Hepatocyte (in vitro differentiated cells): ENCODE results near the gene SHC3. TPM values are rescaled to one million over a fixed set of nuclear protein-coding genes. Genes with fewer than 3 reads are reported as not detected.

Experiments
- DNase-seq: peaks from one replicate; pipeline ENCODE4 v3.0.0-alpha.2; 2016; ENCODE audit warnings: low spot score
- H2AFZ ChIP-seq: fragments of 200-600 bp; sonication (generic); 2 replicates; pipeline ENCODE4 v1.6.0; 2016; ENCODE audit warnings: antibody characterized with exemption, mild to moderate bottlenecking
- H3K27ac ChIP-seq: fragments of 200-600 bp; sonication (generic); 2 replicates; pipeline ENCODE4 v1.5.1; 2016; ENCODE audit warnings: mild to moderate bottlenecking
- H3K27me3 ChIP-seq: fragments of 200-600 bp; sonication (generic); 2 replicates; pipeline ENCODE4 v1.6.1; 2016
- H3K36me3 ChIP-seq: fragments of 200-600 bp; sonication (generic); replicated peaks from 2 replicates; pipeline ENCODE4 v1.5.1; 2016; ENCODE audit warnings: low read depth; ENCODE audit not compliant: insufficient read depth
- H3K4me1 ChIP-seq: fragments of 200-600 bp; sonication (generic); 2 replicates; pipeline ENCODE4 v1.5.1; 2016; ENCODE audit warnings: mild to moderate bottlenecking, moderate library complexity; ENCODE audit not compliant: insufficient read depth
- H3K4me2 ChIP-seq: fragments of 200-600 bp; sonication (generic); 2 replicates; pipeline ENCODE4 v1.6.0; 2016
- H3K4me3 ChIP-seq: fragments of 200-600 bp; sonication (generic); 2 replicates; pipeline ENCODE4 v1.5.1; 2016; ENCODE audit warnings: mild to moderate bottlenecking
- H3K79me2 ChIP-seq: fragments of 200-600 bp; sonication (generic); 2 replicates; pipeline ENCODE4 v1.6.0; 2017; ENCODE audit warnings: mild to moderate bottlenecking
- H3K9me2 ChIP-seq: fragments of 200-600 bp; sonication (generic); replicated peaks from 2 replicates; pipeline ENCODE4 v1.6.0; 2017; ENCODE audit warnings: mild to moderate bottlenecking; ENCODE audit not compliant: insufficient read depth
- H3K9me3 ChIP-seq: fragments of 200-600 bp; sonication (generic); 2 replicates; pipeline ENCODE4 v1.5.1; 2016; ENCODE audit warnings: low read depth, mild to moderate bottlenecking
- H4K20me1 ChIP-seq: fragments of 200-600 bp; sonication (generic); 2 replicates; pipeline ENCODE4 v1.6.0; 2016; ENCODE audit warnings: mild to moderate bottlenecking; ENCODE audit not compliant: insufficient read depth, poor library complexity, severe bottlenecking
- EZH2 ChIP-seq: fragments of 200-600 bp; sonication (generic); IDR thresholded peaks from 2 replicates; pipeline ENCODE4 v1.6.1; 2016; ENCODE audit warnings: antibody characterized with exemption, mild to moderate bottlenecking, borderline replicate concordance
- EZH2phosphoT487 ChIP-seq: fragments of 200-600 bp; sonication (generic); IDR thresholded peaks from one replicate; pipeline ENCODE4 v1.6.1; 2018; ENCODE audit warnings: antibody characterized with exemption, mild to moderate bottlenecking, low read depth, moderate library complexity; ENCODE audit not compliant: unreplicated experiment, severe bottlenecking
- WGBS: methylation state at CpG from one replicate; pipeline ENCODE4 v1.1.6; 2016; ENCODE audit warnings: low lambda C conversion rate; ENCODE audit errors: missing lambda C conversion rate; 5-methylcytosine and 5-hydroxymethylcytosine counted together
- polyA plus RNA-seq: library from polyadenylated mRNA; unstranded; fragments of >200 nt; fragmentation: Nextera tagmentation; extraction: Ambion mirVana; gene quantifications from 2 replicates; pipeline ENCODE4 v1.2.1, GENCODE V29; 2016
- total RNA-seq: library from RNA; depleted of rRNA; stranded (reverse); fragments of >200 nt; gene quantifications from 2 replicates; pipeline ENCODE4 v1.2.3, GENCODE V29; 2014
- TF ChIP-seq, protein P1 (sequence below): fragments of 200-600 bp; sonication (generic); IDR thresholded peaks from 2 replicates; pipeline ENCODE4 v1.5.1; 2016; ENCODE audit warnings: antibody characterized with exemption, mild to moderate bottlenecking; ENCODE audit not compliant: poor library complexity

Gene SHC3
- total and polyA plus RNA-seq, 2 experiments from 2014 or later = 1.5 to 1.8 TPM

DNA sequence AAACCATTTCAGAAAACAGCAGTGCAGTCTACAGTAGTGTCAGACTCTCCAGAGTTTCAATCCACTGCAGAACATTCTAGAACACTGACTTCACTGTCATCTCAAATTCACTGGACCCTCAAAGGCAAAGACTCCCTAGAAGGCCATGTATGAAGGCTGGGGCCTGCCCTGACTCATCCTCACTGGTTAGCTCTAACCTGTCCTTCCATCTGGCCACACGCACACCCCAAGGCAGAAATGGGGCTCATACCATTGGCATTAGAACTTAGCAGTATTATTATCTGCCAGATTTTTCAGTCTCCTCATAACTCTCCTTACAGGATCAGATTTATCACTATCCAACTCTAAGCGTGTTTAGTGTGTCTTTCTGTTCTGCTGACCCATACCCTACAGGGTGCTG, 166.9 kb downstream of the SHC3 start:
- Histone ChIP-seq H2AFZ (no peak overlapping the region), H3K27ac (no peak overlapping the region), H3K79me2 (no peaks in the 10 kb centered on the region), H3K4me1 (no peaks in the 10 kb centered on the region), H3K4me2 (no peak overlapping the region), H4K20me1 (no peaks in the 10 kb centered on the region), H3K36me3 (no peaks in the 10 kb centered on the region), H3K27me3 (no peaks in the 10 kb centered on the region), H3K9me3 (no peaks in the 10 kb centered on the region), H3K9me2 (no peaks in the 10 kb centered on the region), H3K4me3 (no peak overlapping the region)
- no peak for TF ChIP-seq EZH2
- no peak for TF ChIP-seq EZH2phosphoT487
- TF ChIP-seq, protein P1, sequence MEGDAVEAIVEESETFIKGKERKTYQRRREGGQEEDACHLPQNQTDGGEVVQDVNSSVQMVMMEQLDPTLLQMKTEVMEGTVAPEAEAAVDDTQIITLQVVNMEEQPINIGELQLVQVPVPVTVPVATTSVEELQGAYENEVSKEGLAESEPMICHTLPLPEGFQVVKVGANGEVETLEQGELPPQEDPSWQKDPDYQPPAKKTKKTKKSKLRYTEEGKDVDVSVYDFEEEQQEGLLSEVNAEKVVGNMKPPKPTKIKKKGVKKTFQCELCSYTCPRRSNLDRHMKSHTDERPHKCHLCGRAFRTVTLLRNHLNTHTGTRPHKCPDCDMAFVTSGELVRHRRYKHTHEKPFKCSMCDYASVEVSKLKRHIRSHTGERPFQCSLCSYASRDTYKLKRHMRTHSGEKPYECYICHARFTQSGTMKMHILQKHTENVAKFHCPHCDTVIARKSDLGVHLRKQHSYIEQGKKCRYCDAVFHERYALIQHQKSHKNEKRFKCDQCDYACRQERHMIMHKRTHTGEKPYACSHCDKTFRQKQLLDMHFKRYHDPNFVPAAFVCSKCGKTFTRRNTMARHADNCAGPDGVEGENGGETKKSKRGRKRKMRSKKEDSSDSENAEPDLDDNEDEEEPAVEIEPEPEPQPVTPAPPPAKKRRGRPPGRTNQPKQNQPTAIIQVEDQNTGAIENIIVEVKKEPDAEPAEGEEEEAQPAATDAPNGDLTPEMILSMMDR = no peak
- DNase-seq = no peak
- 92% methylated on average over 2 of the region's 2 CpGs for WGBS

DNA sequence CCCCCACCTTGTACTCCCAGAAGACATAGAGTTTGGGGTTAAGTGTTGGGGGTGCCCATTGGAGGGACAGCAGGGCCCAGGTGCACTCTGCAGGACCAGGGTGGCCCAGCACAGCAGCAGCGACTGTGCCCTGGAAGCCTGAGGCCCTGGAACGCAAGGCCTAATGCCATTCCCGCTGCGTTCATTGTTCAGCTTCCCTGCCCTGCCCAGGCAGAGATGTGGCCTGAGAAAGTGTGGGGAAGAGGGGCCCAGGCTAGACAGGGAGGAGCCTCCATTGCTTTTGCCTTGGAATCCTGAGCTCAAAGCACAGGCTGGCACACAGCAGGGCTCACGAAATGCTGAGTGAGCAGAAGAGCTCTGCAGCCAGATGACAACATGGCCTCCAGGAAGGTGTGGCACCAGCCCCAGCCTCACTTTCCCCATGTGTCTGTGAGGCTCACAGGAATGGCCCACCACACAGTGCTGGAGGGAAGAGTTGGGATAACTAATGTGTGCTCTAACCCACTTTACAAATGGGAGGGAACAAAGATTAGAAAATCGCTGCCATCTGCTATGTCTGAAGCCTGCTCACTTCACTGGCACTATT, 168.0 kb downstream of the SHC3 start:
- Histone ChIP-seq H3K9me2 (no peaks in the 10 kb centered on the region), H3K4me3 (no peak overlapping the region), H3K79me2 (no peaks in the 10 kb centered on the region), H3K9me3 (no peaks in the 10 kb centered on the region), H3K4me1 (peaks cover 7% of the 10 kb centered on the region), H3K36me3 (no peaks in the 10 kb centered on the region), H3K27me3 (no peaks in the 10 kb centered on the region), H2AFZ (no peak overlapping the region), H4K20me1 (no peaks in the 10 kb centered on the region), H3K27ac (no peak overlapping the region), H3K4me2 (no peak overlapping the region)
- TF ChIP-seq EZH2phosphoT487 (no peak), EZH2 (no peak)
- TF ChIP-seq, protein P1 = no peak
- no peak for DNase-seq
- whole genome bisulfite sequencing = 71% methylated on average over 6 of the region's 6 CpGs

DNA sequence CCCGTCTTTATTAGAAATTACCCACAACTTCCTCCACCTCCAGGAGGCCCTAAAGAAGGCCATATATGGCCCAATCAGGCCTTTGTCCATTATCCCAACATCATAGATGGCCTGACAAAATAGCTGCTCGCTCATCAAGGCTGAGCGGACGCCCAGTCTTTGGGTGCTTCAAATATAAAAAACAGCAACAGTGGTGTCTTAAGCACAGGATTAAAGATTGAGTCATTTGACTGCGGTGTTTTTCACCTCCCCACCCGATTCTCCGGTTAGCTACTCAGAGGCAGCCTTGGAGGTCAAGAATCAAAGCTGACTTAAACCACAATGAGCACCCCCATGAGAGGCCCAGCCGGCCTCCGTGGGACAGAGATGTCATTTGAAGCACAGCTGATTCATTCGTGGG, 168.6 kb downstream of the SHC3 start:
- Histone ChIP-seq H3K36me3 (no peaks in the 10 kb centered on the region), H3K27me3 (no peaks in the 10 kb centered on the region), H4K20me1 (no peaks in the 10 kb centered on the region), H3K79me2 (no peaks in the 10 kb centered on the region), H3K4me2 (no peak overlapping the region), H3K27ac (no peak overlapping the region), H3K9me2 (no peaks in the 10 kb centered on the region), H3K4me1 (peaks cover 7% of the 10 kb centered on the region), H3K4me3 (no peak overlapping the region), H3K9me3 (no peaks in the 10 kb centered on the region), H2AFZ (no peak overlapping the region)
- TF ChIP-seq, protein P1 = no peak
- TF ChIP-seq EZH2phosphoT487 = no peak
- TF ChIP-seq EZH2 = no peak
- 81% methylated on average over 10 of the region's 10 CpGs for WGBS
- no peak for DNase-seq

- no peak overlapping the region for H3K4me2 ChIP-seq
- 97% methylated on average over 9 of the region's 9 CpGs for WGBS
- H4K20me1 ChIP-seq = no peaks in the 10 kb centered on the region
- TF ChIP-seq EZH2phosphoT487 = no peak
- TF ChIP-seq, protein P1 = no peak
- TF ChIP-seq EZH2 = no peak
- DNase-seq = no peak
- H3K9me3 ChIP-seq = no peaks in the 10 kb centered on the region
- no peak overlapping the region for H3K4me3 ChIP-seq
- no peak overlapping the region for H2AFZ ChIP-seq
- H3K4me1 ChIP-seq = peaks cover 7% of the 10 kb centered on the region
- H3K27ac ChIP-seq = no peak overlapping the region
- H3K9me2 ChIP-seq = no peaks in the 10 kb centered on the region
- no peaks in the 10 kb centered on the region for H3K27me3 ChIP-seq
- H3K36me3 ChIP-seq = no peaks in the 10 kb centered on the region
- no peaks in the 10 kb centered on the region for H3K79me2 ChIP-seq
These were observed 169.1 kb downstream of the SHC3 start for GRCh38 chr9:89009546-89009840.
